HG03108 (cell line): ENCODE measurements around the gene EDA2R.

ENCODE experiments used
- ATAC-seq: cut with Tn5 transposase; IDR thresholded peaks from one replicate; pipeline ENCODE4 v1.9.1; 2021; ENCODE audit warnings: moderate library complexity; ENCODE audit not compliant: unreplicated experiment

The EDA2R gene

GRCh38 chrX:66547847-66548369 is 91.0 kb downstream of the EDA2R start:
- no peak for ATAC-seq
